HG03565 (cell line): ENCODE data around the gene ZNF260.
A peak's percentile ranks its signal among the peaks of the same experiment; 100 is the strongest.
"Not testable (repeated sequence)": the region's sequence is repeated elsewhere in the genome, so short reads cannot be mapped to it uniquely, and the experiment has no call there.

ENCODE experiments used
- ATAC-seq: cut with Tn5 transposase; IDR thresholded peaks from one replicate; pipeline ENCODE4 v1.9.1; 2021; ENCODE audit warnings: mild to moderate bottlenecking, moderate library complexity; ENCODE audit not compliant: unreplicated experiment

ZNF260 gene

GRCh38 chr19:36528194-36528920 is at the start of gene ZNF260:
TSS of gene ZNF260 (minus strand) at chr19:36528271. CDS start at chr19:36515238, 13,033 bp downstream.
- ATAC-seq = peak; percentile 70

- ATAC-seq = no peak
These were observed 49.4 kb upstream of the ZNF260 start for GRCh38 chr19:36577271-36577996.

- no peak for ATAC-seq
These were observed 46.7 kb upstream of the ZNF260 start for GRCh38 chr19:36574741-36575140.

- ATAC-seq = no peak
These were observed 46.0 kb upstream of the ZNF260 start for GRCh38 chr19:36573895-36574720.

- ATAC-seq = peak; percentile 76
These were observed 45.2 kb upstream of the ZNF260 start, which contains the start of gene ZNF529 for GRCh38 chr19:36573020-36573894. TSS of gene ZNF529 (minus strand) at chr19:36573292. CDS start at chr19:36572346, 946 bp downstream.

GRCh38 chr19:36572593-36573019 is 44.5 kb upstream of the ZNF260 start:
- no peak for ATAC-seq

GRCh38 chr19:36564391-36564790 is 36.3 kb upstream of the ZNF260 start:
- no peak for ATAC-seq

- ATAC-seq = no peak
These were observed 19.1 kb upstream of the ZNF260 start for GRCh38 chr19:36547001-36547732.

GRCh38 chr19:36528921-36529518 is 949 bp upstream of the ZNF260 start:
- ATAC-seq = peak; percentile 16

- ATAC-seq = no peak
These were observed 238 bp downstream of the ZNF260 start for GRCh38 chr19:36527873-36528193.

- ATAC-seq = no peak
These were observed 730 bp downstream of the ZNF260 start for GRCh38 chr19:36527341-36527740.

- ATAC-seq = no peak
These were observed 1.5 kb downstream of the ZNF260 start for GRCh38 chr19:36526581-36526980.

- no peak for ATAC-seq
These were observed 3.5 kb downstream of the ZNF260 start for GRCh38 chr19:36524617-36525016.

GRCh38 chr19:36514012-36514612 is 14.0 kb downstream of the ZNF260 start:
- ATAC-seq = no peak

GRCh38 chr19:36508325-36508724 is 19.7 kb downstream of the ZNF260 start:
- ATAC-seq = no peak

- ATAC-seq = no peak
These were observed 26.1 kb downstream of the ZNF260 start for GRCh38 chr19:36501973-36502372.

GRCh38 chr19:36497001-36497400 is 31.1 kb downstream of the ZNF260 start:
- no peak for ATAC-seq

GRCh38 chr19:36492689-36493453 is 35.2 kb downstream of the ZNF260 start:
- not testable (repeated sequence) for ATAC-seq
